ENCODE measurements around the gene PTGER2. TPM values are rescaled to one million over a fixed set of nuclear protein-coding genes. Genes with fewer than 3 reads are reported as not detected.

The PTGER2 gene
- total and polyA plus RNA-seq, 2 of the 13 experiments (the other 11 are each of a cell fraction or from before 2014, with no cell fraction given), result not detected

DNA sequence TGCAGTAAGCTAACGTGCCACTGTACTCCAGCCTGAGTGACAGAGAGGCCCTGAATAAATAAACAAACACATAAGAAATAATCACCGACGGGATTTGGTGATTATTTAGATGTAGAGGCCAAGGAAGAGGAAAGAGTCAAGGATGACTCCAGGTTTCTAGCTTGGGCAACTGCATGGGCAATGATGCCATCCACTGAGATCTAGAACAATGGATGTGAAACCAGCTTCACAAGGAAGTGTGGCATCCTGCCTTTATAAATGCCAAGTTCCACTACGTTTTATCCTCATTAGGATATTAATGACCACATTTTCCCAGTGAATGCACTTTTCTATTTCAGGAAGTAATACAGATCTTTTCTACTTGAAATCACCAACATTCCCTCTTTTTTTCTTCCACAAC lies 10.9 kb upstream of the PTGER2 start:
- 2% methylated on average over 4 of the region's 4 CpGs for WGBS (ENCODE audit: low lambda C conversion rate)
- no peak overlapping the region for H3K9ac ChIP-seq (ENCODE audit: insufficient read depth, low read depth, low read length)
- no peak overlapping the region for H2AFZ ChIP-seq (ENCODE audit: low read length)
- H3K4me3 ChIP-seq (replicated peaks in 1 of 3; ENCODE audit: insufficient read depth in 1 of 3, low read depth in 2 of 3, low read length in 3 of 3), result no peak overlapping the region
- DNase-seq (ENCODE audit: low spot score) (no peak), ATAC-seq (no peak), FAIRE-seq (no peak)
- no peaks in the 10 kb centered on the region for H3K36me3 ChIP-seq (replicated peaks in 1 of 2; ENCODE audit: control insufficient read depth in 1 of 2, insufficient read depth in 2 of 2, low read length in 2 of 2)
- H3K4me2 ChIP-seq (ENCODE audit: low read depth, low read length), result no peak overlapping the region
- H3K9me3 ChIP-seq (ENCODE audit: low read length), result no peaks in the 10 kb centered on the region
- ChIA-PET POLR2A (no interaction called here), CTCF (ENCODE audit: low intra/inter-chr PET ratio, low total read pairs) (no interaction called here)
- H3K79me2 ChIP-seq (ENCODE audit: insufficient read depth, low read length), result no peaks in the 10 kb centered on the region
- no TSS peak for BruUV-seq (replicated peaks)
- H4K20me1 ChIP-seq (ENCODE audit: insufficient read depth, low read length), result no peaks in the 10 kb centered on the region
- peaks cover 21% of the 10 kb centered on the region for H3K4me1 ChIP-seq (ENCODE audit: insufficient read depth, low read length)
- intact Hi-C loops (cut with micrococcal nuclease; ENCODE audit: unreplicated experiment), result no loop called here
- no peaks in the 10 kb centered on the region for H3K27me3 ChIP-seq (ENCODE audit: control insufficient read depth in 1 of 2, insufficient read depth in 2 of 2, low read length in 2 of 2)
- in situ Hi-C loops (cut with HindIII; ENCODE audit: extremely low pct_ligation_motif_present, low pct_unique_long_range_greater_than_20kb), result no loop called here
- no peak overlapping the region for H3K27ac ChIP-seq (ENCODE audit: extremely low read length, insufficient read depth, low read length)
- TF ChIP-seq ZNF101 (CRISPR knock-in tag; IDR thresholded peaks at IDR 0.05; ENCODE audit: borderline replicate concordance, low read depth) (no peak), XBP1 (CRISPR knock-in tag; IDR thresholded peaks at IDR 0.05) (no peak), ZNF350 (CRISPR knock-in tag; IDR thresholded peaks at IDR 0.05; ENCODE audit: borderline replicate concordance, low read depth) (no peak), KLF16 (CRISPR knock-in tag; IDR thresholded peaks at IDR 0.05) (no peak), MEIS1 (CRISPR knock-in tag; IDR thresholded peaks at IDR 0.05; ENCODE audit: borderline replicate concordance) (no peak), MIER3 (CRISPR knock-in tag; IDR thresholded peaks at IDR 0.05; ENCODE audit: borderline replicate concordance) (no peak), ZNF83 (CRISPR knock-in tag; IDR thresholded peaks at IDR 0.05; ENCODE audit: borderline replicate concordance) (no peak), ZSCAN25 (CRISPR knock-in tag; IDR thresholded peaks at IDR 0.05) (no peak), KDM6A (CRISPR knock-in tag; IDR thresholded peaks at IDR 0.05; ENCODE audit: low read depth) (no peak), POLR2G (IDR thresholded peaks at IDR 0.05; ENCODE audit: low read depth, low read length) (no peak), NCOA1 (CRISPR knock-in tag; IDR thresholded peaks at IDR 0.05) (no peak), PRMT3 (CRISPR knock-in tag; IDR thresholded peaks at IDR 0.05; ENCODE audit: borderline replicate concordance, low read depth) (no peak), SRF (IDR thresholded peaks at IDR 0.05; ENCODE audit: low read depth, low read length) (no peak)
- TF ChIP-seq, protein P1, sequence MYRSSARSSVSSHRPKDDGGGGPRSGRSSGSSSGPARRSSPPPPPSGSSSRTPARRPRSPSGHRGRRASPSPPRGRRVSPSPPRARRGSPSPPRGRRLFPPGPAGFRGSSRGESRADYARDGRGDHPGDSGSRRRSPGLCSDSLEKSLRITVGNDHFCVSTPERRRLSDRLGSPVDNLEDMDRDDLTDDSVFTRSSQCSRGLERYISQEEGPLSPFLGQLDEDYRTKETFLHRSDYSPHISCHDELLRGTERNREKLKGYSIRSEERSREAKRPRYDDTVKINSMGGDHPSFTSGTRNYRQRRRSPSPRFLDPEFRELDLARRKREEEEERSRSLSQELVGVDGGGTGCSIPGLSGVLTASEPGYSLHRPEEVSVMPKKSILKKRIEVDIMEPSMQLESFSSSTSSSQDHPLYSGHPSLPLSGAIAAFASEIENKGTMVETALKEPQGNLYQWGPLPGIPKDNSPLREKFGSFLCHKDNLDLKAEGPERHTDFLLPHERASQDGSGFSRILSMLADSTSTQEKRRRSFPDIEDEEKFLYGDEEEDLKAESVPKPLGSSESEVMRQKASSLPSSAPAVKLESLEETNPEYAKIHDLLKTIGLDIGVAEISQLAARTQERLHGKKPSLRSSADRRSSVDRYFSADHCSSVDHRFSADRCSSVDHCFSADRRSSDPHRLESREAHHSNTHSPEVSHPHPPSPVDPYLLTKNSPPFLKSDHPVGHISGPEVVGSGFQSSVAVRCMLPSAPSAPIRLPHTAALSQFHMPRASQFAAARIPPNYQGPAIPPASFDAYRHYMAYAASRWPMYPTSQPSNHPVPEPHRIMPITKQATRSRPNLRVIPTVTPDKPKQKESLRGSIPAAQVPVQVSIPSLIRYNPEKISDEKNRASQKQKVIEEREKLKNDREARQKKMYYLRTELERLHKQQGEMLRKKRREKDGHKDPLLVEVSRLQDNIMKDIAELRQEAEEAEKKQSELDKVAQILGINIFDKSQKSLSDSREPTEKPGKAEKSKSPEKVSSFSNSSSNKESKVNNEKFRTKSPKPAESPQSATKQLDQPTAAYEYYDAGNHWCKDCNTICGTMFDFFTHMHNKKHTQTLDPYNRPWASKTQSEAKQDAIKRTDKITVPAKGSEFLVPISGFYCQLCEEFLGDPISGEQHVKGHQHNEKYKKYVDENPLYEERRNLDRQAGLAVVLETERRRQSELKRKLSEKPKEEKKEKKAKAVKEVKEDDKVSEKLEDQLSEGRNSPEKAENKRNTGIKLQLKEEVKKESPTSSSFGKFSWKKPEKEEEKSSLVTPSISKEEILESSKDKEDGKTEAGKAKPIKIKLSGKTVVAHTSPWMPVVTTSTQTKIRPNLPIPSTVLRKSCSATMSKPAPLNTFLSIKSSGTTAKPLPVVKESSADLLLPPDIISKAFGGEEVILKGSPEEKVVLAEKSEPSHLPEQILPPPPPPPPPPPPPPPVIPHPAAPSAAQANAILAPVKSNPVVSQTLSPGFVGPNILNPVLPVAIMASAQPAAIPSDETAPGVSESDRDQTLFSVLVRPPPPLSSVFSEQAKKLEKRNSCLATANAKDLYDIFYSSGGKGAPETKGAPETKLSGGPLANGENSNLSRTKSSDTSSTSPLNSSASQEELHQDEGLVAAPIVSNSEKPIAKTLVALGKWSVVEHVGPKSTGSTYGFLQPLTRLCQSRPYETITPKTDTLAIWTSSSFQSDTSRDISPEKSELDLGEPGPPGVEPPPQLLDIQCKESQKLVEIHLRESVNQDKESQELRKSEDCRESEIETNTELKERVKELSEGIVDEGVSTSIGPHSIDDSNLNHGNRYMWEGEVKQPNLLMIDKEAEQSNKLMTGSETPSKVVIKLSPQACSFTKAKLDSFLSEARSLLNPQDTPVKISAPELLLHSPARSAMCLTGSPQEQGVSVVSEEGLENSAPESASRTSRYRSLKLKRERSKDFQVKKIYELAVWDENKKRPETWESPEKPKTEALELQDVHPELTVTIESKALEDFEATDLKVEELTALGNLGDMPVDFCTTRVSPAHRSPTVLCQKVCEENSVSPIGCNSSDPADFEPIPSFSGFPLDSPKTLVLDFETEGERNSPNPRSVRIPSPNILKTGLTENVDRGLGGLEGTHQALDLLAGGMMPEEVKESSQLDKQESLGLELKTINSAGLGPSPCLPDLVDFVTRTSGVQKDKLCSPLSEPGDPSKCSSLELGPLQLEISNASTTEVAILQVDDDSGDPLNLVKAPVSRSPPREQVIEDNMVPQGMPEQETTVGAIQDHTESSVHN (CRISPR knock-in tag; IDR thresholded peaks at IDR 0.05), result no peak
- TF ChIP-seq, protein P2, sequence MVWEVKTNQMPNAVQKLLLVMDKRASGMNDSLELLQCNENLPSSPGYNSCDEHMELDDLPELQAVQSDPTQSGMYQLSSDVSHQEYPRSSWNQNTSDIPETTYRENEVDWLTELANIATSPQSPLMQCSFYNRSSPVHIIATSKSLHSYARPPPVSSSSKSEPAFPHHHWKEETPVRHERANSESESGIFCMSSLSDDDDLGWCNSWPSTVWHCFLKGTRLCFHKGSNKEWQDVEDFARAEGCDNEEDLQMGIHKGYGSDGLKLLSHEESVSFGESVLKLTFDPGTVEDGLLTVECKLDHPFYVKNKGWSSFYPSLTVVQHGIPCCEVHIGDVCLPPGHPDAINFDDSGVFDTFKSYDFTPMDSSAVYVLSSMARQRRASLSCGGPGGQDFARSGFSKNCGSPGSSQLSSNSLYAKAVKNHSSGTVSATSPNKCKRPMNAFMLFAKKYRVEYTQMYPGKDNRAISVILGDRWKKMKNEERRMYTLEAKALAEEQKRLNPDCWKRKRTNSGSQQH (CRISPR knock-in tag; IDR thresholded peaks at IDR 0.05; ENCODE audit: low read depth), result no peak
